Effector memory CD8-positive, alpha-beta T cell (primary cell): ENCODE results near the gene PTAFR.
A peak's percentile ranks its signal among the peaks of the same experiment; 100 is the strongest.

Experiments
- ATAC-seq: fragments of 150-1000 bp; cut with Tn5 transposase; replicated peaks from 2 replicates; pipeline ENCODE4 v1.10.0; 2021; ENCODE audit warnings: mild to moderate bottlenecking, moderate library complexity
- DNase-seq, 3 experiments: peaks; one replicate each; pipeline ENCODE4 v3.0.0; 2021
- H3K27ac Mint-ChIP-seq, 2 donors: one replicate each; pipeline ENCODE4 v1.8.0; 2022; ENCODE audit warnings: mild to moderate bottlenecking in 2 of 2, mixed read lengths in 2 of 2, moderate library complexity in 2 of 2
- H3K27me3 Mint-ChIP-seq, 2 donors: one replicate each; pipeline ENCODE4 v1.8.0; 2022; ENCODE audit warnings: mixed read lengths in 2 of 2
- H3K36me3 Mint-ChIP-seq: one replicate; pipeline ENCODE4 v1.8.0; 2022; ENCODE audit warnings: mild to moderate bottlenecking, moderate library complexity, mixed read lengths; ENCODE audit not compliant: insufficient read depth
- H3K4me1 Mint-ChIP-seq, 2 donors: one replicate each; pipeline ENCODE4 v1.8.0; 2022; ENCODE audit warnings: low read depth in 2 of 2, mixed read lengths in 2 of 2
- H3K4me3 Mint-ChIP-seq, 2 donors: one replicate each; pipeline ENCODE4 v1.8.0; 2022; ENCODE audit warnings: mild to moderate bottlenecking in 2 of 2, mixed read lengths in 2 of 2, moderate library complexity in 2 of 2
- H3K9me3 Mint-ChIP-seq, 2 donors: one replicate each; pipeline ENCODE4 v1.8.0; 2022; ENCODE audit warnings: mixed read lengths in 2 of 2

PTAFR gene

GRCh38 chr1:28112388-28113241 lies 63.9 kb downstream of the PTAFR start:
- Mint-ChIP-seq H3K36me3 (peaks cover 5% of the 10 kb centered on the region), H3K4me3 (no peak overlapping the region), H3K4me1 (peaks cover 11 to 15% of the 10 kb centered on the region in 2 donors), H3K27me3 (no peaks in the 10 kb centered on the region), H3K9me3 (no peaks in the 10 kb centered on the region), H3K27ac (no peak overlapping the region)
- DNase-seq (no peak), ATAC-seq (no peak)

GRCh38 chr1:28111157-28111556 lies 65.3 kb downstream of the PTAFR start:
- no peaks in the 10 kb centered on the region for H3K9me3 Mint-ChIP-seq
- ATAC-seq (peak; percentile 14), DNase-seq (no peak)
- peaks cover 5% of the 10 kb centered on the region for H3K36me3 Mint-ChIP-seq
- H3K27me3 Mint-ChIP-seq = no peaks in the 10 kb centered on the region
- H3K27ac Mint-ChIP-seq = no peak overlapping the region
- H3K4me1 Mint-ChIP-seq = peaks cover 11 to 15% of the 10 kb centered on the region in 2 donors
- H3K4me3 Mint-ChIP-seq = no peak overlapping the region

GRCh38 chr1:28110555-28110954 lies 65.9 kb downstream of the PTAFR start:
- Mint-ChIP-seq H3K4me1 (peaks cover 11 to 14% of the 10 kb centered on the region in 2 donors), H3K36me3 (peaks cover 4% of the 10 kb centered on the region), H3K9me3 (no peaks in the 10 kb centered on the region), H3K27ac (no peak overlapping the region), H3K4me3 (no peak overlapping the region), H3K27me3 (no peaks in the 10 kb centered on the region)
- no peak for DNase-seq
- no peak for ATAC-seq

- Mint-ChIP-seq H3K4me1 (peaks cover 6 to 8% of the 10 kb centered on the region in 2 donors), H3K27ac (no peak overlapping the region), H3K36me3 (no peaks in the 10 kb centered on the region), H3K27me3 (no peaks in the 10 kb centered on the region), H3K9me3 (no peaks in the 10 kb centered on the region), H3K4me3 (no peak overlapping the region)
- no peak for ATAC-seq
- no peak for DNase-seq
Observed at GRCh38 chr1:28109639-28110038, 66.9 kb downstream of the PTAFR start.

- no peak overlapping the region for H3K4me3 Mint-ChIP-seq
- H3K27ac Mint-ChIP-seq = no peak overlapping the region
- H3K36me3 Mint-ChIP-seq = no peaks in the 10 kb centered on the region
Observed at GRCh38 chr1:28108001-28108400, 68.5 kb downstream of the PTAFR start.

GRCh38 chr1:28104866-28105467 lies 71.5 kb downstream of the PTAFR start:
- Mint-ChIP-seq H3K36me3 (peaks cover 3% of the 10 kb centered on the region), H3K4me3 (no peak overlapping the region), H3K9me3 (no peaks in the 10 kb centered on the region), H3K4me1 (no peaks in the 10 kb centered on the region), H3K27ac (no peak overlapping the region), H3K27me3 (no peaks in the 10 kb centered on the region)
- DNase-seq (no peak), ATAC-seq (no peak)

More at GRCh38 chr1:28108001-28108400, 68.5 kb downstream of the PTAFR start:
- Mint-ChIP-seq H3K4me1 (peaks cover 6% of the 10 kb centered on the region in 2 donors), H3K27me3 (no peaks in the 10 kb centered on the region), H3K9me3 (no peaks in the 10 kb centered on the region)
- ATAC-seq (no peak), DNase-seq (no peak)

GRCh38 chr1:28102189-28102588 lies 74.3 kb downstream of the PTAFR start:
- Mint-ChIP-seq H3K36me3 (peaks cover 6% of the 10 kb centered on the region), H3K9me3 (no peaks in the 10 kb centered on the region), H3K4me1 (no peaks in the 10 kb centered on the region), H3K4me3 (no peak overlapping the region), H3K27me3 (no peaks in the 10 kb centered on the region), H3K27ac (no peak overlapping the region)
- ATAC-seq = no peak
- DNase-seq = no peak

- H3K36me3 Mint-ChIP-seq = peaks cover 6% of the 10 kb centered on the region
- no peaks in the 10 kb centered on the region for H3K27me3 Mint-ChIP-seq
- DNase-seq (no peak), ATAC-seq (no peak)
- no peak overlapping the region for H3K4me3 Mint-ChIP-seq
- no peak overlapping the region for H3K27ac Mint-ChIP-seq
- H3K9me3 Mint-ChIP-seq = no peaks in the 10 kb centered on the region
- no peaks in the 10 kb centered on the region for H3K4me1 Mint-ChIP-seq
Observed at GRCh38 chr1:28099050-28099769, 77.3 kb downstream of the PTAFR start.
